ENCODE data around the gene LHX1.

Gene LHX1

GRCh38 chr17:36937001-36937958 lies at the start of gene LHX1:
Gene LHX1 (plus strand): TSS chr17:36937475. CDS start chr17:36938198, 723 bp downstream.
- DNase-seq (ENCODE audit: low spot score) = no peak

GRCh38 chr17:36888236-36888951 lies 48.9 kb upstream of the LHX1 start:
- DNase-seq (ENCODE audit: low spot score) = no peak

- DNase-seq (ENCODE audit: low spot score) = no peak
These were observed 47.4 kb upstream of the LHX1 start for GRCh38 chr17:36889770-36890349.

GRCh38 chr17:36890398-36891168 lies 46.7 kb upstream of the LHX1 start:
- DNase-seq (ENCODE audit: low spot score) = no peak

- DNase-seq (ENCODE audit: low spot score) = no peak
These were observed 45.0 kb upstream of the LHX1 start for GRCh38 chr17:36892112-36892838.

- DNase-seq (ENCODE audit: low spot score) = no peak
These were observed 43.1 kb upstream of the LHX1 start for GRCh38 chr17:36894177-36894576.

GRCh38 chr17:36894925-36895324 lies 42.4 kb upstream of the LHX1 start:
- no peak for DNase-seq (ENCODE audit: low spot score)

- DNase-seq (ENCODE audit: low spot score) = no peak
These were observed 37.8 kb upstream of the LHX1 start for GRCh38 chr17:36899250-36900159.

- DNase-seq (ENCODE audit: low spot score) = no peak
These were observed 37.1 kb upstream of the LHX1 start for GRCh38 chr17:36900160-36900512.

- DNase-seq (ENCODE audit: low spot score) = no peak
These were observed 35.8 kb upstream of the LHX1 start for GRCh38 chr17:36901506-36901905.

- no peak for DNase-seq (ENCODE audit: low spot score)
These were observed 29.9 kb upstream of the LHX1 start for GRCh38 chr17:36907407-36907806.

- DNase-seq (ENCODE audit: low spot score) = no peak
These were observed 26.8 kb upstream of the LHX1 start for GRCh38 chr17:36910513-36910912.

- DNase-seq (ENCODE audit: low spot score) = no peak
These were observed 26.3 kb upstream of the LHX1 start for GRCh38 chr17:36911001-36911400.

- no peak for DNase-seq (ENCODE audit: low spot score)
These were observed 24.1 kb upstream of the LHX1 start for GRCh38 chr17:36913132-36913531.

GRCh38 chr17:36918211-36918691 lies 19.0 kb upstream of the LHX1 start:
- no peak for DNase-seq (ENCODE audit: low spot score)

GRCh38 chr17:36919407-36919968 lies 17.8 kb upstream of the LHX1 start:
- no peak for DNase-seq (ENCODE audit: low spot score)

- no peak for DNase-seq (ENCODE audit: low spot score)
These were observed 17.0 kb upstream of the LHX1 start for GRCh38 chr17:36920032-36921005.

- no peak for DNase-seq (ENCODE audit: low spot score)
These were observed 16.0 kb upstream of the LHX1 start for GRCh38 chr17:36921095-36921851.
